HG02798 (cell line): Measurements from ENCODE around the gene POC5.
A peak's percentile ranks its signal among the peaks of the same experiment; 100 is the strongest.
"Not testable (repeated sequence)": the region's sequence is repeated elsewhere in the genome, so short reads cannot be mapped to it uniquely, and the experiment has no call there.

Source experiments
- ATAC-seq: cut with Tn5 transposase; IDR thresholded peaks from one replicate; pipeline ENCODE4 v1.9.1; 2021; ENCODE audit warnings: mild to moderate bottlenecking; ENCODE audit not compliant: unreplicated experiment, poor library complexity

The POC5 gene

GRCh38 chr5:75707911-75708509 lies 9.2 kb downstream of the POC5 start:
- no peak for ATAC-seq

GRCh38 chr5:75706775-75707174 lies 10.5 kb downstream of the POC5 start:
- no peak for ATAC-seq

DNA sequence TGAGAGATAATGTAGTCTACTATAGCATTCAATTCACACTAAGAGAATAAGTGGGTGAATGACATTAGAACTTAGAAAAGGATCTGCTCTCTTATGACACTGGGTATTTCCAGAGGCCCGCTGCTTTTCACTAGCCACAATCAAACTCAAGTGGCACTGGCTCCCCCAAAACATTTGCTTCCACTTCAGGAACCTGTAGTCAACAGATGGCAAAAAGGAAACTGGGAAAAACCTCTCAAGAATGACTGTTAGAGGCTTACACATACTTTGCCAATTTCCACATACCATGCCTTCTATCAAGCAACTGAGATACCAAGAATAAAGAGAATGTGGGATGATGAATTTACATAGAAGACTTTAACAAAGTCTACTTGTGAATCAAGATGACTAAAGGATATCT lies 11.2 kb downstream of the POC5 start:
- ATAC-seq, result no peak

- ATAC-seq, result no peak
Measured at GRCh38 chr5:75701856-75702255, 15.4 kb downstream of the POC5 start.

DNA sequence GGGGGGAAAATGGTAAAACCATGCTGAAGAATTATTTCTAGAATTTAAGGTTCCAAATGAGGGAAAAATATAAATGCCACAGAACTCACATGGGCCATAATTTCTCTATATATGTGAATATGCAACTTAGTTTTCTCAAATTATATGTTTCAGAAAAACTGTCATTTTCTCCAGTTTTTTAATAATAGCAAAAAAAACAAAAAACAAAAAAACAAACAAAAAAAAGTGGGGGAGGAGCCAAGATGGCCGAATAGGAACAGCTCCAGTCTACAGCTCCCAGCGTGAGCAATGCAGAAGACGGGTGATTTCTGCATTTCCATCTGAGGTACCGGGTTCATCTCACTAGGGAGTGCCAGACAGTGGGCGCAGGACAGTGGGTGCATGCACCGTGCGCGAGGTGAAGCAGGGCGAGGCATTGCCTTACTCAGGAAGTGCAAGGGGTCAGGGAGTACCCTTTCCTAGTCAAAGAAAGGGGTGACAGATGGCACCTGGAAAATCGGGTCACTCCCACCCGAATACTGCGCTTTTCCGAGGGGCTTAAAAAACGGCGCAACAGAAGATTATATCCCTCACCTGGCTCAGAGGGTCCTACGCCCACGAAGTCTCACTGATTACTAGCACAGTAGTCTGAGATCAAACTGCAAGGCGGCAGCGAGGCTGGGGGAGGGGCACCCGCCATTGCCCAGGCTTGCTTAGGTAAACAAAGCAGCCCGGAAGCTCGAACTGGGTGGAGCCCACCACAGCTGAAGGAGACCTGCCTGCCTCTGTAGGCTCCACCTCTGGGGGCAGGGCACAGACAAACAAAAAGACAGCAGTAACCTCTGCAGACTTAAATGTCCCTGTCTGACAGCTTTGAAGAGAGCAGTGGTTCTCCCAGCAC lies 21.5 kb downstream of the POC5 start:
- ATAC-seq, result not testable (repeated sequence)

- no peak for ATAC-seq
Measured at GRCh38 chr5:75694781-75695180, 22.5 kb downstream of the POC5 start.

GRCh38 chr5:75690669-75691068 lies 26.6 kb downstream of the POC5 start:
- ATAC-seq, result no peak

DNA sequence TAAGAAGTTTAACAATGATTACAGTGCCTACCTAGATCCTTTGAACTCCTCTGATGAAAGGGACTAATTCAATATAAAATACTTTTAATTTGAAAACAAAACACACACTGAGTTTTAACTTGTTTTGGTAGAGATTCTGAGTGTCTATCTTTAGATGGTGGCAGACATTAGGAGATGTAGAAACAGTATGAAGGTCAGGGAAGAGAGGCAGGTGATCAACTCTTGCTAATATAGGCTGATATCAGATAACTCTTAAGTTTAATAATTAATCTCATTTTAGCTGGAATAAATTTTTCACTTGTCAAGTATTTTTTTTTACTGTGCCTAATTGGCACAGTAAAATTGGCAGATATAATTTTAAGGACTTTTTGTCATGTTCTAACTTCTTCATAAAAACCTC lies 30.8 kb downstream of the POC5 start:
- no peak for ATAC-seq

- no peak for ATAC-seq
Measured at GRCh38 chr5:75685141-75685540, 32.1 kb downstream of the POC5 start.

DNA sequence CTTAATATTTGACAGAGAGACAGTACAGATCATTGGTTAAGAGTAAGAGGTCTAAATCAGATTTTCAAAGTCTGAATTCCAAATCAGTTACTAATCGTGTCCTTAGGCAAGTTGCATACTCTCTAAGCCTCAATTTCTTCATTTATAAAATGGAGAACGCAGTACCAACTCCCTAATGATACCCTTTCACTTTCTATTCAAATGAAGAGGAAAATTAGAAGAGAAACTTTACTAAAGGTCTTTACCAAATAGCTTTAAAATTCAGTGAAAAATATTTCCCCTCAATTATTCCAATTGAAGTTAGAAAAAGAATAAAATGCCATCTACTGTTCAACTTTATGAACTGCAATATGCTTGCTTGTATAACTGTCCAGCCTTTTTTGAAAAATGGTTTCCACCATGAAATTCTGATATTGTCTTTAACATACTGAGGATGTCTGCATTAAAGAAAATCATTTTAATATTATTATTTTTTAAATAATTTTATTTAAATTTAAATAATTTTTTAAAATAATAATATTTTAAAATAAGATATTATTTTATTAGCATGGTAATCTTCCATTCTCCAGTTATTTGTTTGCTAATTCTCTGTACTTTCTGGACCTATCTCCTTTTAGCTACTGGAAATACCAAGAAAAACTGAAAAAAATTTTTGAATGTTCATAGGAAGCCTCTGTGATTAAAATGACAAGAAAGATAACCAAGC lies 36.0 kb downstream of the POC5 start:
- ATAC-seq, result no peak

- ATAC-seq, result no peak
Measured at GRCh38 chr5:75678155-75678554, 39.1 kb downstream of the POC5 start.

- ATAC-seq, result no peak
Measured at GRCh38 chr5:75677607-75678006, 39.6 kb downstream of the POC5 start.

GRCh38 chr5:75675783-75676182 lies 41.5 kb downstream of the POC5 start:
- no peak for ATAC-seq

DNA sequence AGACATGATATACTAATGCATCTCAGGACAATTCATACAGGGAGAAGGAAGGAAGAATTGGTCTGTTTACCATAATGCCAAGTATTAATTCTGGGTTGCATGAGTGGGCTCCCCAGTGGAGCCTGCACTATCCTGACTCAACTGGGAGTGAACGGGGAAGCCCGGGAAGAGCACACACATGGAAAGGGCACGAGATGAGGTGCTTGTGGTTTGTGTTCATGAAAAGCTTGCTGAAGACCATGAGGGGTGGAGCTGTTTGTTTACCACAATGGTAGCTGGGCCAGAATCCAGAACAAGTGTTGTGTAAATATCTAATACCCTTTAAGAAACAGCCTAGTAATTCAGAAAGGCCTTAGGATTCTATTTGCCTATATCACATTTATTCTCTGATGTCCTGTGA lies 44.6 kb downstream of the POC5 start:
- ATAC-seq, result no peak

GRCh38 chr5:75671506-75671905 lies 45.7 kb downstream of the POC5 start:
- no peak for ATAC-seq

- ATAC-seq, result no peak
Measured at GRCh38 chr5:75670577-75670976, 46.7 kb downstream of the POC5 start.

DNA sequence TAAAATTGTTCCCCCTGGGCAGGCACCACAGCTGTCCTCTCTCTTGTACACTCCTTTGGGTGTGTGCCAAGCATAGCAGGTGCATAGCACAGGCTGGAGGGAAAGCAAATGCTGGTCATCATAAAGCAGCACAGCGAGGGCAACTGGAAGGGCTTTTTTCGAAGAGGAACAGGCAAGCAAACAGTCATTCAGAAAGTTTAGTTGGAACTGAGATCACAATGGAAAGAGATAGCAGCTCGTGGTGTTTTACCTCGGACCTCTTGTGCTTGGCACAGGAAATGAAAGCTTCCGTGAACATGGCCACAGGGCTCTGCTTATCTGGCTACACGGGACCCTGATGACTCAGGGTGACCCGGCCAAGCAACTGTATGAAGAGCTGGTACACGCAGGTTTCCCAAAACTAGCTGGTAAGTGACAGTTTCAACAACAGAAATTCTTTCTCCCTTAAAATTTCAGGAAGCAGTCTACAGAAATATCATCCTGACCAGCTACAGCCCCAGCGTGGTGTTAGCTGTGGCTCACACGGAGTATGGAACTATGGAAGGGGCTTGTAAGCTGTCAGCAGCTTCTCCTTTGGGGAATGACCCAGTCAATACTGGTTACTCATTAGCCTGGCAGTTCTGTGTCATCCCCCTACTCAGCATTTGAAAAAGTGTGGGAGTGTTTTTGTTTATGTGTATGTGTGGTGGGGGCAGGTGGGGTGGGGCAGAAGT lies 48.1 kb downstream of the POC5 start:
- peak; percentile 91 for ATAC-seq

DNA sequence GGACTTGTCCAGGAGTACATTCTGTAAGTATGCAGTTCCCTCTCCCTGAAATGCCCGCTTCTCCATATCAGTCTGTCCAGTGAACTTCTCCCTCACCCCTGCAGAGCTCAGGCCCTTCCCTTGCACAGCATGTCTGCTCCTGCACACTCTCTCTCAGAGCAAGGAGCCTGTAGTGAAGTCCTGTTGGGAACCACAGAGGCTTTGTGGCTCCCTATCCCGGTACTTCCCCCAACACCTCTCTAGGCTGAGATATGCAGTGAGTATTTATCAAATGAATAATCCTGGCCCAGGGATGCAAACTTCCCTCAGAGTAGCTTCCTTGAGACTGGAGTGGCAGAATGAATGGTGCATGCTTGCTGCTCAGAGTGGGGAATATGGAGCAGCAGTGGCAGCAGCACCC lies 48.8 kb downstream of the POC5 start:
- no peak for ATAC-seq

- no peak for ATAC-seq
Measured at GRCh38 chr5:75667586-75667985, 49.7 kb downstream of the POC5 start.

DNA sequence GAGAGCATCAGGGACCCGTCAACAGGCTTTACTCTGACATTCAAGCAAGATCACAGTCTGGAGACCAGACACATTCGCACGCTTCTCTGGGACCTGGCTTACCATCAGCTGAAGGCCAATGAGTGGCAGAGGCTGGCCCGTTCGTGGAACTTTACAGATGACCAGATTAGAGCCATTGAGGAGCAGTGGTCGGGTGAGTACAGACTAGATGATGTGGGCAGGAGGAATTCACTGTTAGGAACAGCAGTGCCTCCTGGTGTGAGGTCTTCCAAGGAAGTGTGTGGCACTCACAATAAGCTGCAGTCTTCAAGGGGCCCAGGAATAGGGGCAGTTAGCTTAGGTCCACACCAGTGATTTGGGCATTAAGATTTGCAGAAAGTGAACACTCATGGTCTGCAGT lies 50.4 kb downstream of the POC5 start:
- no peak for ATAC-seq

DNA sequence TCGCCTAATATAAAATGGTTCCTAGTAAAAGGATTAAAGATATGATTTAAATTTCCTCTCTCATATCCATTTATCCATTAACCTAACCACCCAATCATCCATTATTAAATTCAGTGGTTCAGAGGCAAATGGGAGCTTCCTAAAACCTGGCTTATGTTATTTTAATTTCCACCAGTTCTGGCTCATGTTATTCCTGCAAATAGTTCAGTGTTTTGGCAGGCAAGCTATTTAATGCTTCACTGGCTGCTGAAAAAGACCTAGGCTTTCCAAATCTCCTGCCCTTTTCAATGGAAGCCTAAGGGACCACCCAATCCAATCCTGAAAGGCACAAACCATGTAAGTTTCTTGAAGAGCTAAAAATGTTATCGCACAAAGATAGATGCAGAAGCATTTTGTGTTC lies 52.3 kb downstream of the POC5 start:
- no peak for ATAC-seq
